Activated naive CD4-positive, alpha-beta T cell treated with anti-CD3 and anti-CD28 coated beads, Interleukin-2, amount 50 U/mL, for 72 hours (primary cell): ENCODE results near the gene COPG1. TPM values are rescaled to one million over a fixed set of nuclear protein-coding genes. Genes with fewer than 3 reads are reported as not detected.
"Not testable (repeated sequence)": the region's sequence is repeated elsewhere in the genome, so short reads cannot be mapped to it uniquely, and the experiment has no call there.

Experiments used
- ATAC-seq, 2 donors: fragments of 150-1000 bp; cut with Tn5 transposase; 2 replicates each; pipeline ENCODE4 v1.10.0; 2021; ENCODE audit warnings: mild to moderate bottlenecking in 2 of 2, moderate library complexity in 2 of 2
- DNase-seq, 2 donors: peaks; one replicate each; pipeline ENCODE4 v3.0.0; 2021 to 2022; ENCODE audit warnings: low spot score in 2 of 2
- H3K27ac Mint-ChIP-seq, 2 donors: one replicate each; pipeline ENCODE4 v1.8.0; 2022; ENCODE audit warnings: mild to moderate bottlenecking in 2 of 2, mixed read lengths in 2 of 2
- H3K36me3 Mint-ChIP-seq, 2 donors: one replicate each; pipeline ENCODE4 v1.8.0; 2022; ENCODE audit warnings: mixed read lengths in 2 of 2
- H3K9me3 Mint-ChIP-seq, 2 donors: one replicate each; pipeline ENCODE4 v1.8.0; 2022; ENCODE audit warnings: mixed read lengths in 2 of 2
- total RNA-seq, 2 donors: library from RNA; stranded (reverse); gene quantifications; one replicate each; pipeline ENCODE4 v1.2.3, GENCODE V29; 2022

The COPG1 gene
- total RNA-seq, 2 donors from 2014 or later = 130 to 147 TPM

GRCh38 chr3:129263161-129263910, 13.9 kb downstream of the COPG1 start:
- DNase-seq (peak in 1 of 2 donors; percentile 38), ATAC-seq (no peak)
- H3K27ac Mint-ChIP-seq = peak overlapping the region; percentile 30 to 45
- no peaks in the 10 kb centered on the region for H3K9me3 Mint-ChIP-seq
- H3K36me3 Mint-ChIP-seq = peaks cover 9 to 15% of the 10 kb centered on the region in 2 donors

- not testable (repeated sequence) for ATAC-seq, H3K27ac Mint-ChIP-seq, H3K9me3 Mint-ChIP-seq
- DNase-seq = peak in 1 of 2 donors; percentile 23
- H3K36me3 Mint-ChIP-seq = peaks cover 16 to 20% of the 10 kb centered on the region in 2 donors
These were observed 15.6 kb downstream of the COPG1 start for GRCh38 chr3:129264994-129265393.

- H3K36me3 Mint-ChIP-seq = peaks cover 13 to 16% of the 10 kb centered on the region in 2 donors
- H3K27ac Mint-ChIP-seq = no peak overlapping the region
- ATAC-seq (no peak), DNase-seq (no peak)
- no peaks in the 10 kb centered on the region for H3K9me3 Mint-ChIP-seq
These were observed 17.2 kb downstream of the COPG1 start for GRCh38 chr3:129266651-129267050.

- no peaks in the 10 kb centered on the region for H3K9me3 Mint-ChIP-seq
- H3K36me3 Mint-ChIP-seq = peaks cover 13 to 16% of the 10 kb centered on the region in 2 donors
- DNase-seq (no peak), ATAC-seq (no peak)
- H3K27ac Mint-ChIP-seq = peak overlapping the region; percentile 28 to 29
These were observed 19.0 kb downstream of the COPG1 start for GRCh38 chr3:129268396-129268795.

GRCh38 chr3:129271674-129272073, 22.3 kb downstream of the COPG1 start:
- ATAC-seq (no peak), DNase-seq (no peak)
- H3K36me3 Mint-ChIP-seq = peaks cover 8 to 21% of the 10 kb centered on the region in 2 donors
- no peaks in the 10 kb centered on the region for H3K9me3 Mint-ChIP-seq
- H3K27ac Mint-ChIP-seq = peak overlapping the region in 1 of 2 donors; percentile 60

- DNase-seq = peak in 1 of 2 donors; percentile 23
- peak; percentile 34 to 61 for ATAC-seq
- H3K36me3 Mint-ChIP-seq = peaks cover 12 to 25% of the 10 kb centered on the region in 2 donors
- no peaks in the 10 kb centered on the region for H3K9me3 Mint-ChIP-seq
- H3K27ac Mint-ChIP-seq = peak overlapping the region in 1 of 2 donors; percentile 93
These were observed 27.0 kb downstream of the COPG1 start for GRCh38 chr3:129276385-129276784.

GRCh38 chr3:129277829-129278271, 28.4 kb downstream of the COPG1 start:
- Mint-ChIP-seq H3K27ac (peak overlapping the region; percentile 93 to 97), H3K36me3 (peaks cover 12 to 25% of the 10 kb centered on the region in 2 donors), H3K9me3 (no peaks in the 10 kb centered on the region)
- ATAC-seq = no peak
- DNase-seq = no peak

GRCh38 chr3:129278439-129278965, 29.1 kb downstream of the COPG1 start, which contains the start of gene HMCES:
TSS of gene HMCES (plus strand) at chr3:129278870. CDS start at chr3:129279733, 863 bp downstream.
- Mint-ChIP-seq H3K9me3 (no peaks in the 10 kb centered on the region), H3K36me3 (peaks cover 12 to 25% of the 10 kb centered on the region in 2 donors), H3K27ac (peak within 1 kb of the TSS; percentile 93 to 98)
- DNase-seq = peak; percentile 92 to 96
- ATAC-seq = peak; percentile 79 to 88

- H3K36me3 Mint-ChIP-seq = peaks cover 12 to 25% of the 10 kb centered on the region in 2 donors
- DNase-seq = peak; percentile 67 to 75
- H3K9me3 Mint-ChIP-seq = no peaks in the 10 kb centered on the region
These were observed 29.8 kb downstream of the COPG1 start for GRCh38 chr3:129278966-129279906.

GRCh38 chr3:129280183-129280582, 30.8 kb downstream of the COPG1 start:
- ATAC-seq = no peak
- Mint-ChIP-seq H3K27ac (peak overlapping the region; percentile 93 to 98), H3K36me3 (peaks cover 12 to 25% of the 10 kb centered on the region in 2 donors), H3K9me3 (no peaks in the 10 kb centered on the region)
- DNase-seq = no peak

More at GRCh38 chr3:129278966-129279906, 29.8 kb downstream of the COPG1 start:
- peak; percentile 33 to 46 for ATAC-seq
- H3K27ac Mint-ChIP-seq = peak overlapping the region; percentile 93 to 98

- Mint-ChIP-seq H3K36me3 (peaks cover 12 to 16% of the 10 kb centered on the region in 2 donors), H3K27ac (peak overlapping the region; percentile 77 to 90), H3K9me3 (no peaks in the 10 kb centered on the region)
- ATAC-seq (no peak), DNase-seq (no peak)
These were observed 32.3 kb downstream of the COPG1 start for GRCh38 chr3:129281726-129282125.

- Mint-ChIP-seq H3K27ac (peak overlapping the region; percentile 77 to 90), H3K36me3 (peaks cover under 1 to 13% of the 10 kb centered on the region in 2 donors), H3K9me3 (no peaks in the 10 kb centered on the region)
- DNase-seq = peak in 1 of 2 donors; percentile 32
- ATAC-seq = peak; percentile 64 to 65
These were observed 33.4 kb downstream of the COPG1 start for GRCh38 chr3:129282727-129283327.

- ATAC-seq = no peak
- no peak for DNase-seq
- no peak overlapping the region for H3K27ac Mint-ChIP-seq
- H3K9me3 Mint-ChIP-seq = no peaks in the 10 kb centered on the region
- H3K36me3 Mint-ChIP-seq = no peaks in the 10 kb centered on the region
These were observed 36.7 kb downstream of the COPG1 start for GRCh38 chr3:129286081-129286480.

GRCh38 chr3:129288446-129288845, 39.0 kb downstream of the COPG1 start:
- DNase-seq (no peak), ATAC-seq (no peak)
- Mint-ChIP-seq H3K36me3 (no peaks in the 10 kb centered on the region), H3K27ac (peak overlapping the region in 1 of 2 donors; percentile 72), H3K9me3 (no peaks in the 10 kb centered on the region)

GRCh38 chr3:129289201-129289921, 40.0 kb downstream of the COPG1 start:
- ATAC-seq = peak; percentile 34 to 74
- Mint-ChIP-seq H3K27ac (peak overlapping the region in 1 of 2 donors; percentile 36), H3K9me3 (no peaks in the 10 kb centered on the region), H3K36me3 (peaks cover 0 to 6% of the 10 kb centered on the region in 2 donors)
- no peak for DNase-seq
